ENCODE data around the gene ARL15.

- TF ChIP-seq, protein P1, sequence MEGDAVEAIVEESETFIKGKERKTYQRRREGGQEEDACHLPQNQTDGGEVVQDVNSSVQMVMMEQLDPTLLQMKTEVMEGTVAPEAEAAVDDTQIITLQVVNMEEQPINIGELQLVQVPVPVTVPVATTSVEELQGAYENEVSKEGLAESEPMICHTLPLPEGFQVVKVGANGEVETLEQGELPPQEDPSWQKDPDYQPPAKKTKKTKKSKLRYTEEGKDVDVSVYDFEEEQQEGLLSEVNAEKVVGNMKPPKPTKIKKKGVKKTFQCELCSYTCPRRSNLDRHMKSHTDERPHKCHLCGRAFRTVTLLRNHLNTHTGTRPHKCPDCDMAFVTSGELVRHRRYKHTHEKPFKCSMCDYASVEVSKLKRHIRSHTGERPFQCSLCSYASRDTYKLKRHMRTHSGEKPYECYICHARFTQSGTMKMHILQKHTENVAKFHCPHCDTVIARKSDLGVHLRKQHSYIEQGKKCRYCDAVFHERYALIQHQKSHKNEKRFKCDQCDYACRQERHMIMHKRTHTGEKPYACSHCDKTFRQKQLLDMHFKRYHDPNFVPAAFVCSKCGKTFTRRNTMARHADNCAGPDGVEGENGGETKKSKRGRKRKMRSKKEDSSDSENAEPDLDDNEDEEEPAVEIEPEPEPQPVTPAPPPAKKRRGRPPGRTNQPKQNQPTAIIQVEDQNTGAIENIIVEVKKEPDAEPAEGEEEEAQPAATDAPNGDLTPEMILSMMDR (IDR thresholded peaks at IDR 0.05; ENCODE audit: extremely low read depth in 1 of 2, insufficient read depth in 1 of 2, low read depth in 1 of 2, low read length in 2 of 2) = no peak
- TF ChIP-seq POLR2A (IDR thresholded peaks at IDR 0.05; ENCODE audit: low read depth, low read length) = no peak
- no peak for TF ChIP-seq POLR2AphosphoS5 (IDR thresholded peaks at IDR 0.05; ENCODE audit: insufficient read depth, low read depth, low read length)
- no peak for TF ChIP-seq MAX (IDR thresholded peaks at IDR 0.05; ENCODE audit: insufficient read depth, insufficient read length)
These were observed 35.0 kb downstream of the ARL15 start for GRCh38 chr5:54275361-54275760.

All from endothelial cell of umbilical vein (primary cell).